Thyroid gland (tissue), 4 donors: ENCODE results near the gene FOXP1. TPM values are rescaled to one million over a fixed set of nuclear protein-coding genes. Genes with fewer than 3 reads are reported as not detected.

Source experiments
- DNase-seq, 2 donors: peaks; one replicate each; pipeline ENCODE4 v3.0.0-alpha.2; 2019
- H3K27ac ChIP-seq, 3 donors: fragments of 200-600 bp; sonication (generic); 1 replicate in 2 of 3; 2 replicates in 1 of 3; pipeline ENCODE4 v1.5.1; 2016 to 2019; ENCODE audit warnings: mild to moderate bottlenecking in 1 of 3, moderate library complexity in 1 of 3
- H3K27me3 ChIP-seq: fragments of 200-600 bp; sonication (generic); one replicate; pipeline ENCODE4 v1.5.1; 2019
- H3K36me3 ChIP-seq, 2 donors: fragments of 200-600 bp; sonication (generic); one replicate each; pipeline ENCODE4 v1.5.1; 2016 to 2019
- H3K4me1 ChIP-seq, 2 donors: fragments of 200-600 bp; sonication (generic); one replicate each; pipeline ENCODE4 v1.5.1; 2017 to 2019
- H3K4me3 ChIP-seq, 3 donors: fragments of 200-600 bp; sonication (generic); replicated peaks in 1 of 3; 1 replicate in 2 of 3; 2 replicates in 1 of 3; pipeline ENCODE4 v1.5.1; 2016; ENCODE audit warnings: mild to moderate bottlenecking in 1 of 3
- H3K9me3 ChIP-seq: fragments of 200-600 bp; sonication (generic); one replicate; pipeline ENCODE4 v1.5.1; 2017
- POLR2A ChIP-seq, 2 donors: fragments of 450-650 bp; IDR thresholded peaks; one replicate each; pipeline ENCODE4 v1.6.1; 2017; ENCODE audit warnings: antibody characterized with exemption in 2 of 2, mild to moderate bottlenecking in 2 of 2, moderate library complexity in 1 of 2
- WGBS, 2 donors: methylation state at CpG; one replicate each; pipeline ENCODE4 v1.1.5; 2017; 5-methylcytosine and 5-hydroxymethylcytosine counted together
- intact Hi-C: fragments of 100-400 bp; cut with DNase I; formaldehyde crosslinking; loops from one replicate; pipeline ENCODE4 v1.15.1; 2023
- total RNA-seq, 4 donors: library from RNA; depleted of rRNA; stranded (reverse); fragments of >200 nt; gene quantifications; one replicate each; pipeline ENCODE4 v1.2.3, GENCODE V29; 2016
- TF ChIP-seq, protein P1 (sequence below), 6 experiments: fragments of 200-600 bp in 3 of 6; fragments of 450-650 bp in 3 of 6; sonication (generic) in 3 of 6; IDR thresholded peaks; one replicate each; pipeline ENCODE4 v1.5.1; 2016 to 2019; ENCODE audit warnings: antibody characterized with exemption in 6 of 6, mild to moderate bottlenecking in 2 of 6, inconsistent platforms in 1 of 6, moderate library complexity in 1 of 6

The FOXP1 gene
- total RNA-seq, 4 donors from 2014 or later: 111 to 187 (median 141) TPM

- no peak for TF ChIP-seq POLR2A (IDR thresholded peaks at IDR 0.05)
- TF ChIP-seq, protein P1, sequence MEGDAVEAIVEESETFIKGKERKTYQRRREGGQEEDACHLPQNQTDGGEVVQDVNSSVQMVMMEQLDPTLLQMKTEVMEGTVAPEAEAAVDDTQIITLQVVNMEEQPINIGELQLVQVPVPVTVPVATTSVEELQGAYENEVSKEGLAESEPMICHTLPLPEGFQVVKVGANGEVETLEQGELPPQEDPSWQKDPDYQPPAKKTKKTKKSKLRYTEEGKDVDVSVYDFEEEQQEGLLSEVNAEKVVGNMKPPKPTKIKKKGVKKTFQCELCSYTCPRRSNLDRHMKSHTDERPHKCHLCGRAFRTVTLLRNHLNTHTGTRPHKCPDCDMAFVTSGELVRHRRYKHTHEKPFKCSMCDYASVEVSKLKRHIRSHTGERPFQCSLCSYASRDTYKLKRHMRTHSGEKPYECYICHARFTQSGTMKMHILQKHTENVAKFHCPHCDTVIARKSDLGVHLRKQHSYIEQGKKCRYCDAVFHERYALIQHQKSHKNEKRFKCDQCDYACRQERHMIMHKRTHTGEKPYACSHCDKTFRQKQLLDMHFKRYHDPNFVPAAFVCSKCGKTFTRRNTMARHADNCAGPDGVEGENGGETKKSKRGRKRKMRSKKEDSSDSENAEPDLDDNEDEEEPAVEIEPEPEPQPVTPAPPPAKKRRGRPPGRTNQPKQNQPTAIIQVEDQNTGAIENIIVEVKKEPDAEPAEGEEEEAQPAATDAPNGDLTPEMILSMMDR (IDR thresholded peaks at IDR 0.05): no peak
- intact Hi-C loops: no loop called here
- no peak overlapping the region for H3K4me3 ChIP-seq
- WGBS, 2 donors: 98 to 100% methylated on average over 3 of the region's 3 CpGs
- H3K36me3 ChIP-seq: no peaks in the 10 kb centered on the region
- DNase-seq: no peak
- no peaks in the 10 kb centered on the region for H3K27me3 ChIP-seq
- H3K27ac ChIP-seq: no peak overlapping the region
- H3K4me1 ChIP-seq: no peaks in the 10 kb centered on the region
- H3K9me3 ChIP-seq: no peaks in the 10 kb centered on the region
Observed at GRCh38 chr3:71559021-71559420, 24.5 kb downstream of the FOXP1 start.

DNA sequence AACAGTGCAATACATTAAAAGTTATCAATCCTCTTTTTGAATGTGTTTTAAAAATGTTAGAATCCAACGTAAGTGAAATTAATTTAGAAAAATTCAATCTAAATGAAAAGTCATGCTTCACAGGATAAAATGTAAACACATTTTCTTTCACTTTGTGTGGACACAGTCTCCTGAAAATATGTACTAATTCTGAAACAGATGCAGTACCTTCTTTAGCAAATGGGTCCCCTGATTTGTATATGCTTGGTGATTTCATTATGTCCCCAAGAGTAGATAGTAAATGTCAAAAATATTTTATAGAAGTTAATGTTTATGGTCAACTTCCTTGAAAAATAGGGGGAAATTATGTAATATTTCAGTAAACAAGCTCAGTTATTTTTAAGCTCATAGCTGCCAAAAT lies 28.9 kb downstream of the FOXP1 start:
- Histone ChIP-seq H3K9me3 (no peaks in the 10 kb centered on the region), H3K4me3 (no peak overlapping the region), H3K27me3 (no peaks in the 10 kb centered on the region), H3K36me3 (no peaks in the 10 kb centered on the region), H3K4me1 (no peaks in the 10 kb centered on the region), H3K27ac (no peak overlapping the region)
- WGBS, 2 donors: 92 to 96% methylated on average over 1 of the region's 1 CpG
- no peak for DNase-seq
- intact Hi-C loops: no loop called here
- TF ChIP-seq, protein P1 (IDR thresholded peaks at IDR 0.05): no peak
- TF ChIP-seq POLR2A (IDR thresholded peaks at IDR 0.05): no peak

GRCh38 chr3:71551311-71551919 lies 32.1 kb downstream of the FOXP1 start:
- Histone ChIP-seq H3K4me1 (no peaks in the 10 kb centered on the region), H3K27ac (no peak overlapping the region), H3K27me3 (no peaks in the 10 kb centered on the region), H3K9me3 (no peaks in the 10 kb centered on the region), H3K4me3 (no peak overlapping the region), H3K36me3 (no peaks in the 10 kb centered on the region)
- intact Hi-C loops: no loop called here
- no peak for TF ChIP-seq POLR2A (IDR thresholded peaks at IDR 0.05)
- TF ChIP-seq, protein P1 (IDR thresholded peaks at IDR 0.05): no peak
- WGBS, 2 donors: 92% methylated on average over 3 of the region's 3 CpGs
- no peak for DNase-seq

- no peaks in the 10 kb centered on the region for H3K36me3 ChIP-seq
- H3K27ac ChIP-seq: no peak overlapping the region
- H3K4me3 ChIP-seq: no peak overlapping the region
- DNase-seq: no peak
- WGBS, 2 donors: 92 to 95% methylated on average over 7 of the region's 7 CpGs
- TF ChIP-seq, protein P1 (IDR thresholded peaks at IDR 0.05): no peak
- TF ChIP-seq POLR2A (IDR thresholded peaks at IDR 0.05): no peak
- no peaks in the 10 kb centered on the region for H3K9me3 ChIP-seq
- H3K27me3 ChIP-seq: no peaks in the 10 kb centered on the region
- intact Hi-C loops: no loop called here
- H3K4me1 ChIP-seq: no peaks in the 10 kb centered on the region
Observed at GRCh38 chr3:71549951-71550350, 33.6 kb downstream of the FOXP1 start.

DNA sequence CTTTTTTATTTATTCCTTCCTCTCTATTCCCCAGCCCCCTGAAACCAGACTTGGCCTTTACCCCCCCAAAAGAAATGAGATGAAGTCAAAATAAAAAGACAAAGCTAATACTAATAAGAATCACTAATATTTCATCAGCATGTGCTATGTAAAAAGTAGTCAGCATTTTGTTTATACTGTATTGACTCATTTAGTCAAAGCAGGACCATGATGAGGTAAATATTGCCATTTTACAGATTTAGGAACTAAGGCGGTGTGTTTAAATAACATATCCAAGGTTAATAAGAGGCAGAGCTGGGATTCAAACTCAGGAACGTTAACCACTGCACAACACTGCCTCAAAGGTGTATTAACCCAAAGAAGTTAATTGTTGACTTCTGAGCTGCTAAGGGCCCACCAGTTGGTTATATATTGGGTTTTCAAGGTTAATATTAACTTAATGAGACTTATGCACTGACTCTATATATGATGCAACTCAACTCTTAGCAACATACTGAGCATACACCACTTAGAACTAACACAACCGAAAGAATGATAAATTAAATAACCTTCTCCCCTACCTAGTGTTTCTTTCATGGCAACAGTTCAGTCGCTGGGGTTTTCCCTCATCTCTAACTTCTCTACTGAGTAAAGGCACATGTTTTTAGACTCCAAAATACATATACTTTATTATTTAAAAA lies 34.7 kb downstream of the FOXP1 start:
- intact Hi-C loops: no loop called here
- Histone ChIP-seq H3K27ac (no peak overlapping the region), H3K27me3 (no peaks in the 10 kb centered on the region), H3K36me3 (no peaks in the 10 kb centered on the region), H3K4me3 (no peak overlapping the region), H3K4me1 (no peaks in the 10 kb centered on the region), H3K9me3 (no peaks in the 10 kb centered on the region)
- WGBS, 2 donors: 96 to 97% methylated on average over 4 of the region's 4 CpGs
- no peak for DNase-seq
- TF ChIP-seq, protein P1 (IDR thresholded peaks at IDR 0.05): no peak
- no peak for TF ChIP-seq POLR2A (IDR thresholded peaks at IDR 0.05)
